Stimulated activated CD4-positive, alpha-beta T cell treated with anti-CD3 and anti-CD28 coated beads, TNF-alpha, amount 100 ng/mL, for 4 hours (primary cell): Measurements from ENCODE around the gene POLE4.

Experiments used
- DNase-seq, 3 experiments: peaks; one replicate each; pipeline ENCODE4 v3.0.0-alpha.2; 2020; ENCODE audit warnings: low read depth in 3 of 3

Gene POLE4

GRCh38 chr2:74991977-74992376 lies 33.5 kb downstream of the POLE4 start:
- no peak for DNase-seq

DNA sequence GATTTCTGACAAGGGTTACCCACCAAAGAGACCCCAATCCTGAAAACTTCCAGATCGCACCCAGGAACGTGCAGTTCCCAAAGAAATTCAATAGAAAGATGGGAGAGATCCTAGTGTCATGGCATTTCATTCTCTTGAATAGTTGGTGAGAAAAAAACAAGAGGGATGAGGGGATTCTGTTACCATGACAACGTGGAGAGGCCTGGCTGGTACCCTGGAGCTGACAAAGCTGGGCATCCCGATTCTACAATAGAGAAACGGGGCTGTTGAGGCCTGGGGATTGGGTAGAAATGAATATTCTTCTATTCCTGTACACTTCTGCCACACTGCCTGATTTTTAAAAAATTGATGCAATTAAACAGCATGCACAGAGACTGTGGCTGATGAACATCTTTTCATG lies 41.0 kb downstream of the POLE4 start:
- DNase-seq, result no peak

GRCh38 chr2:75002007-75002406 lies 43.6 kb downstream of the POLE4 start:
- no peak for DNase-seq

DNA sequence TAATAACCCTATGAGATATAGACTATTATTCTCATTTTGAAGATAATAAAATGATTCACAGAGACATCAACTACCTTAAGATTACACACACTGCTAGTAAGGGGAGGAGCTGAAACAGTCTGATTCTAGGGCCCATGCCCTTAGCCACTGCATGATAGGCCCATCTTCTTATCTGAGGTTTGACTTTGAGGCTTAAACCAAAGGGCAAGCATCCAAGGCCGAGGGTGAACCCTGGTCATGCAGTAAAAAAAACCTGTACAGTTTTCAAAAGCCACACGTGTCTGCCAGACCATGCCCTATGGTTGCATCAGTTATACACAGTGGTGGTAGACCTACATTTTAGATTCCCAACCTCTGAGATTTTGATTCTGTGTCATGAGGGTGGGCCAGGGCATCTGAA lies 44.8 kb downstream of the POLE4 start:
- DNase-seq, result no peak

GRCh38 chr2:75003773-75004172 lies 45.3 kb downstream of the POLE4 start:
- DNase-seq, result no peak

GRCh38 chr2:75006041-75006440 lies 47.6 kb downstream of the POLE4 start:
- no peak for DNase-seq

DNA sequence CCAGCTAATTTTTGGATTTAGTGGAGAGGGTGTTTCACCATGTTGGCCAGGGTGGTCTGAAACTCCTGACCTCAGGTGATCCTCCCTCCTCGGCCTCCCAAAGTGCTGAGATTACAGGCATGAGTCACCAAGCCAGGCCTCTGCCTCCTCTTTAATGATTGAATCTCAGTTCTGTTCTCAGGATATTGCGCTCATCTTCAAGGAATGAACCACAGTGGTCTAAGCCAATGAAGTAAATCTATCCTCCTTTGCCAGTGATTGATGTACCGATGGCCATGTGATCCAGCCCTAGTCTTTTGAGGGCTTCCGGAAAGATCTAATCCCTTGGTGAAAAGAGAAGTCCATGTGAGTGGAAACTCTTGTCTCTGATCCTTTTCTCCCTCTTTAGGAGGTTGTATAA lies 48.6 kb downstream of the POLE4 start:
- no peak for DNase-seq

DNA sequence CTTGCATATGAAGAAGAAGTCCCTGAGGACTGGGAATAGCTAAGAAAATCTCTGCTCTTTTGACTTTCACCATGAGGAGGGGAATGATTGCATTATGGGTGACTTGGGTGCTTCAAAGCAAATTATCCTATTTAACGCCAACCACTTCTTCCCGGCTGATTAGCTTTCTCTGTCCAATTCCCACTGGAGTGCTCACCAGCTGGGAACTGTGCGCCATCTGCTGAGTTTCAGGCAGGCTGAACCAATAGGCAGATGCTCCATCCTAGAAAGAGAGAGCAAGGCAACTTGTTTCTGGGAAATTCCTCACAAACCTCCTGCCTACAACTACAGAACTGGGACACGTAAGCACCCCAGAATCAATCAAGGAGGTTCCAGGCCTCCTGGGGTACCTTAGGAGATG lies 49.4 kb downstream of the POLE4 start:
- DNase-seq, result no peak

- DNase-seq, result no peak
Measured at GRCh38 chr2:75010571-75010970, 52.1 kb downstream of the POLE4 start.

GRCh38 chr2:75012080-75012479 lies 53.6 kb downstream of the POLE4 start:
- no peak for DNase-seq

GRCh38 chr2:75018162-75018561 lies 59.7 kb downstream of the POLE4 start:
- no peak for DNase-seq
